Neural cell (in vitro differentiated cells): ENCODE measurements around the gene FBXO9.
"Not testable (repeated sequence)": the region's sequence is repeated elsewhere in the genome, so short reads cannot be mapped to it uniquely, and the experiment has no call there.

ENCODE experiments used
- EP300 ChIP-seq: fragments of 450-650 bp; conservative IDR thresholded peaks from 2 replicates; pipeline ENCODE4 v1.6.1; 2014; ENCODE audit warnings: antibody characterized with exemption, mild to moderate bottlenecking, moderate library complexity; ENCODE audit not compliant: poor library complexity, severe bottlenecking
- EZH2 ChIP-seq: fragments of 200-600, 300-800 bp; shearing (Covaris generic), sonication (generic); IDR thresholded peaks from 2 replicates; pipeline ENCODE4 v1.6.1; 2014; ENCODE audit warnings: antibody characterized with exemption, low read length, borderline replicate concordance, mild to moderate bottlenecking; ENCODE audit not compliant: insufficient read depth, poor library complexity, severe bottlenecking
- MXI1 ChIP-seq: fragments of 450-650 bp; conservative IDR thresholded peaks from 2 replicates; pipeline ENCODE4 v1.6.1; 2014; ENCODE audit warnings: antibody characterized with exemption, mild to moderate bottlenecking; ENCODE audit not compliant: poor library complexity, severe bottlenecking
- POLR2AphosphoS5 ChIP-seq: IDR thresholded peaks from 2 replicates; pipeline ENCODE4 v1.6.1; 2012
- RAD21 ChIP-seq: fragments of 450-650 bp; conservative IDR thresholded peaks from 2 replicates; pipeline ENCODE4 v1.6.1; 2014; ENCODE audit warnings: antibody characterized with exemption, mild to moderate bottlenecking, moderate library complexity
- TF ChIP-seq, protein P1 (sequence below): fragments of 450-650 bp; IDR thresholded peaks from 2 replicates; pipeline ENCODE4 v1.5.1; 2014; ENCODE audit warnings: antibody characterized with exemption, mild to moderate bottlenecking, moderate library complexity; ENCODE audit not compliant: poor library complexity, severe bottlenecking
- TF ChIP-seq, protein P2 (sequence below): IDR thresholded peaks from 2 replicates; pipeline ENCODE4 v1.6.1; 2012; ENCODE audit warnings: borderline replicate concordance

DNA sequence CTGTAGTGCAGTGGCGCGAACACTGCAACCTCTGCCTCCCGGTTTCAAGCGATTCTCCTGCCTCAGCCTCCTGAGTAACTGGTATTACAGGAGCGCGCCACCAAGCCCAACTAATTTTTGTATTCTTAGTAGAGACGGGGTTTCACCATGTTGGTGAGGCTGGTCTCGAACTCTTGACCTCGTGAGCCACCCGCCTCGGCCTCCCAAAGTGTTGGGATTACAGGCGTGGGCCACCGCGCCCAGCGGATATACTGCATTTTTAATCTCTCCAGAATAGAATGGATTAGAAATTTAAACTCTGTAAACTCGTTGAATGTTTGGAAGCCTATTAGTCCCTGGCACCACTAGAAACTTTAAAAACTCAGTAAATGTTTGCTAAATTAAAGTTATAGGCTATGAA lies 949 bp upstream of the FBXO9 start:
- TF ChIP-seq EP300, EZH2, POLR2AphosphoS5, MXI1, RAD21: not testable (repeated sequence)
- TF ChIP-seq, protein P1, sequence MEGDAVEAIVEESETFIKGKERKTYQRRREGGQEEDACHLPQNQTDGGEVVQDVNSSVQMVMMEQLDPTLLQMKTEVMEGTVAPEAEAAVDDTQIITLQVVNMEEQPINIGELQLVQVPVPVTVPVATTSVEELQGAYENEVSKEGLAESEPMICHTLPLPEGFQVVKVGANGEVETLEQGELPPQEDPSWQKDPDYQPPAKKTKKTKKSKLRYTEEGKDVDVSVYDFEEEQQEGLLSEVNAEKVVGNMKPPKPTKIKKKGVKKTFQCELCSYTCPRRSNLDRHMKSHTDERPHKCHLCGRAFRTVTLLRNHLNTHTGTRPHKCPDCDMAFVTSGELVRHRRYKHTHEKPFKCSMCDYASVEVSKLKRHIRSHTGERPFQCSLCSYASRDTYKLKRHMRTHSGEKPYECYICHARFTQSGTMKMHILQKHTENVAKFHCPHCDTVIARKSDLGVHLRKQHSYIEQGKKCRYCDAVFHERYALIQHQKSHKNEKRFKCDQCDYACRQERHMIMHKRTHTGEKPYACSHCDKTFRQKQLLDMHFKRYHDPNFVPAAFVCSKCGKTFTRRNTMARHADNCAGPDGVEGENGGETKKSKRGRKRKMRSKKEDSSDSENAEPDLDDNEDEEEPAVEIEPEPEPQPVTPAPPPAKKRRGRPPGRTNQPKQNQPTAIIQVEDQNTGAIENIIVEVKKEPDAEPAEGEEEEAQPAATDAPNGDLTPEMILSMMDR, result not testable (repeated sequence)
- TF ChIP-seq, protein P2, sequence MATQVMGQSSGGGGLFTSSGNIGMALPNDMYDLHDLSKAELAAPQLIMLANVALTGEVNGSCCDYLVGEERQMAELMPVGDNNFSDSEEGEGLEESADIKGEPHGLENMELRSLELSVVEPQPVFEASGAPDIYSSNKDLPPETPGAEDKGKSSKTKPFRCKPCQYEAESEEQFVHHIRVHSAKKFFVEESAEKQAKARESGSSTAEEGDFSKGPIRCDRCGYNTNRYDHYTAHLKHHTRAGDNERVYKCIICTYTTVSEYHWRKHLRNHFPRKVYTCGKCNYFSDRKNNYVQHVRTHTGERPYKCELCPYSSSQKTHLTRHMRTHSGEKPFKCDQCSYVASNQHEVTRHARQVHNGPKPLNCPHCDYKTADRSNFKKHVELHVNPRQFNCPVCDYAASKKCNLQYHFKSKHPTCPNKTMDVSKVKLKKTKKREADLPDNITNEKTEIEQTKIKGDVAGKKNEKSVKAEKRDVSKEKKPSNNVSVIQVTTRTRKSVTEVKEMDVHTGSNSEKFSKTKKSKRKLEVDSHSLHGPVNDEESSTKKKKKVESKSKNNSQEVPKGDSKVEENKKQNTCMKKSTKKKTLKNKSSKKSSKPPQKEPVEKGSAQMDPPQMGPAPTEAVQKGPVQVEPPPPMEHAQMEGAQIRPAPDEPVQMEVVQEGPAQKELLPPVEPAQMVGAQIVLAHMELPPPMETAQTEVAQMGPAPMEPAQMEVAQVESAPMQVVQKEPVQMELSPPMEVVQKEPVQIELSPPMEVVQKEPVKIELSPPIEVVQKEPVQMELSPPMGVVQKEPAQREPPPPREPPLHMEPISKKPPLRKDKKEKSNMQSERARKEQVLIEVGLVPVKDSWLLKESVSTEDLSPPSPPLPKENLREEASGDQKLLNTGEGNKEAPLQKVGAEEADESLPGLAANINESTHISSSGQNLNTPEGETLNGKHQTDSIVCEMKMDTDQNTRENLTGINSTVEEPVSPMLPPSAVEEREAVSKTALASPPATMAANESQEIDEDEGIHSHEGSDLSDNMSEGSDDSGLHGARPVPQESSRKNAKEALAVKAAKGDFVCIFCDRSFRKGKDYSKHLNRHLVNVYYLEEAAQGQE, result not testable (repeated sequence)
